Measurements from ENCODE around the gene GJE1.

DNA sequence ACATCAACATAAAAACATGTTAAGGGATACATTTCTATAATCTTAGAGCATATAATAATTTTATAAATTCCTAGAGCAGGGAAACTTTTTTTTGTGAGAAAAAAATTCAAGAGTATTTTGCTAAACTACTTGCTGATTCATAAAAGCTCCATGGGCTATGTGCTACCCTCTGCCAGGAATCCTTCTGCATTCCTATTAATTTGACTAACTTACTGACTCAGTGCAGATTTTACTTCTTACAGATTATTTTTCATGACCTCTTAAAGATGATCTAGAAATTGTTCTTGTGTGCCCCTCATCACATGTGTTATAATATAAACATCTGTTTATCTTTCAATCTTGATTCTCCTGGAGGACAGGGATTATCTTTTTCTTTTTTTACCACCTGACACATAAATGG is 20.0 kb downstream of the GJE1 start:
- TF ChIP-seq CTCF (IDR thresholded peaks at IDR 0.05; ENCODE audit: insufficient read depth, low read depth, low read length) (no peak), EZH2 (IDR thresholded peaks at IDR 0.05; ENCODE audit: insufficient read depth, low read length) (no peak)
